Fibroblast of lung (primary cell): ENCODE results near the gene TMEM161B. TPM values are rescaled to one million over a fixed set of nuclear protein-coding genes. Genes with fewer than 3 reads are reported as not detected.

Experiments used
- DNase-seq, 2 donors: peaks; one replicate each; pipeline versions ENCODE4 v3.0.0 to v3.0.0-alpha.2; 2010; ENCODE audit warnings: low read depth in 2 of 2
- H2AFZ ChIP-seq: 2 replicates; pipeline ENCODE4 v1.5.1; 2012; ENCODE audit warnings: low read length, control low read depth, inconsistent platforms
- H3K27ac ChIP-seq: 2 replicates; pipeline ENCODE4 v1.5.1; 2011; ENCODE audit warnings: low read length, control low read depth; ENCODE audit not compliant: insufficient read depth
- H3K27me3 ChIP-seq: 2 replicates; pipeline ENCODE4 v1.5.1; 2011; ENCODE audit warnings: mild to moderate bottlenecking, low read length; ENCODE audit not compliant: control insufficient read depth, insufficient read depth
- H3K36me3 ChIP-seq: 2 replicates; pipeline ENCODE4 v1.5.1; 2011; ENCODE audit warnings: low read length; ENCODE audit not compliant: control insufficient read depth, insufficient read depth
- H3K4me1 ChIP-seq: 2 replicates; pipeline ENCODE4 v1.5.1; 2011; ENCODE audit warnings: low read length; ENCODE audit not compliant: control insufficient read depth, insufficient read depth; ENCODE audit errors: extremely low read depth
- H3K4me2 ChIP-seq: 2 replicates; pipeline ENCODE4 v1.5.1; 2011; ENCODE audit warnings: low read length, control low read depth; ENCODE audit not compliant: insufficient read depth; ENCODE audit errors: extremely low read depth
- H3K4me3 ChIP-seq, 4 experiments: fragments of 200-600 bp in 1 of 4; sonication (generic) in 1 of 4; replicated peaks in 1 of 4; 2 replicates each; pipeline ENCODE4 v1.5.1; 2011 to 2016; ENCODE audit warnings: low read length in 4 of 4, low read depth in 3 of 4, mild to moderate bottlenecking in 3 of 4, control low read depth in 2 of 4, inconsistent platforms in 1 of 4, mixed read lengths in 1 of 4; ENCODE audit not compliant: insufficient read depth in 1 of 4; ENCODE audit errors: control extremely low read depth in 1 of 4
- H3K79me2 ChIP-seq: 2 replicates; pipeline ENCODE4 v1.5.1; 2012; ENCODE audit warnings: mild to moderate bottlenecking, low read length, inconsistent platforms; ENCODE audit not compliant: control insufficient read depth, insufficient read depth
- H3K9ac ChIP-seq: 2 replicates; pipeline ENCODE4 v1.5.1; 2011; ENCODE audit warnings: mild to moderate bottlenecking, low read length, control low read depth; ENCODE audit not compliant: insufficient read depth
- H3K9me3 ChIP-seq: 2 replicates; pipeline ENCODE4 v1.5.1; 2012; ENCODE audit warnings: low read depth, low read length; ENCODE audit not compliant: control insufficient read depth, insufficient read depth
- H4K20me1 ChIP-seq: 2 replicates; pipeline ENCODE4 v1.5.1; 2011; ENCODE audit warnings: low read length; ENCODE audit not compliant: control insufficient read depth, insufficient read depth; ENCODE audit errors: extremely low read depth
- EZH2 ChIP-seq: IDR thresholded peaks from 2 replicates; pipeline ENCODE4 v1.5.1; 2012; ENCODE audit warnings: low read length, control low read depth, mild to moderate bottlenecking; ENCODE audit errors: missing control alignments
- polyA plus RNA-seq, 2 donors: library from polyadenylated mRNA; depleted of rRNA in 1 of 2; stranded (reverse) in 1 of 2; unstranded in 1 of 2; fragments of >200 nt; gene quantifications; 2 replicates each; pipeline ENCODE4 v1.2.1, GENCODE V29; 2011 to 2012; ENCODE audit warnings: missing spikeins in 1 of 2
- total RNA-seq: library from RNA; depleted of rRNA; stranded (reverse); fragments of >200 nt; gene quantifications from 2 replicates; pipeline ENCODE4 v1.2.1, GENCODE V29; 2014
- TF ChIP-seq, protein P1 (sequence below), 2 donors: IDR thresholded peaks in 1 of 2; conservative IDR thresholded peaks in 1 of 2; 1 replicate in 1 of 2; 2 replicates in 1 of 2; pipeline ENCODE4 v1.5.1; 2011 to 2012; ENCODE audit warnings: low read length in 2 of 2, control low read depth in 1 of 2, inconsistent platforms in 1 of 2, low read depth in 1 of 2, mild to moderate bottlenecking in 1 of 2

The TMEM161B gene
- total and polyA plus RNA-seq, 2 donors (not counting 1 experiment from before 2014, with no cell fraction given) = 11.5 to 18.3 TPM

DNA sequence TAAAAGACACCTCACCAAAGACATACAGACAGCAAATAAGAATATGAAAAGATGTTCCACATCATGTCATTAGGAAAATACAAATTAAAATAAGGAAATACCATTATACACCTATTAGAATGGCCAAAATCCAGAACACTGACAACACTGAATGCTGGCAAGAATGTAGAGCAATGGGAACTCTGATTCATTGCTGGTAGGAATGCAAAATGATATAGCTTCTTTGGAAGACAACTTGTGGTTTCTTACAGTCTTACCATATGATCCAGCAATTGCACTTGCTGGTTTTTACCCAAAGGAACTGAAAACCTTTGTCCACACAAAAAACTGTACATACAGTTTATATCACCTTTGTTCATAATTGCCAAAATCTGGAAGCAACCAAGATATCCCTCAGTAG, 6.5 kb downstream of the TMEM161B start:
- H3K9me3 ChIP-seq = no peaks in the 10 kb centered on the region
- H2AFZ ChIP-seq = no peak overlapping the region
- H3K4me2 ChIP-seq = no peak overlapping the region
- TF ChIP-seq, protein P1, sequence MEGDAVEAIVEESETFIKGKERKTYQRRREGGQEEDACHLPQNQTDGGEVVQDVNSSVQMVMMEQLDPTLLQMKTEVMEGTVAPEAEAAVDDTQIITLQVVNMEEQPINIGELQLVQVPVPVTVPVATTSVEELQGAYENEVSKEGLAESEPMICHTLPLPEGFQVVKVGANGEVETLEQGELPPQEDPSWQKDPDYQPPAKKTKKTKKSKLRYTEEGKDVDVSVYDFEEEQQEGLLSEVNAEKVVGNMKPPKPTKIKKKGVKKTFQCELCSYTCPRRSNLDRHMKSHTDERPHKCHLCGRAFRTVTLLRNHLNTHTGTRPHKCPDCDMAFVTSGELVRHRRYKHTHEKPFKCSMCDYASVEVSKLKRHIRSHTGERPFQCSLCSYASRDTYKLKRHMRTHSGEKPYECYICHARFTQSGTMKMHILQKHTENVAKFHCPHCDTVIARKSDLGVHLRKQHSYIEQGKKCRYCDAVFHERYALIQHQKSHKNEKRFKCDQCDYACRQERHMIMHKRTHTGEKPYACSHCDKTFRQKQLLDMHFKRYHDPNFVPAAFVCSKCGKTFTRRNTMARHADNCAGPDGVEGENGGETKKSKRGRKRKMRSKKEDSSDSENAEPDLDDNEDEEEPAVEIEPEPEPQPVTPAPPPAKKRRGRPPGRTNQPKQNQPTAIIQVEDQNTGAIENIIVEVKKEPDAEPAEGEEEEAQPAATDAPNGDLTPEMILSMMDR (conservative IDR thresholded peaks at IDR 0.05 in 1 of 2, IDR thresholded peaks at IDR 0.05 in 1 of 2; ENCODE audit: low read depth in 1 of 2, low read length in 2 of 2) = no peak
- no peak for TF ChIP-seq EZH2
- H3K4me3 ChIP-seq = no peak overlapping the region
- peaks cover 46% of the 10 kb centered on the region for H3K79me2 ChIP-seq
- no peaks in the 10 kb centered on the region for H3K36me3 ChIP-seq
- H3K27ac ChIP-seq = no peak overlapping the region
- H4K20me1 ChIP-seq = no peaks in the 10 kb centered on the region
- H3K27me3 ChIP-seq = no peaks in the 10 kb centered on the region
- H3K9ac ChIP-seq = no peak overlapping the region
- H3K4me1 ChIP-seq = no peaks in the 10 kb centered on the region
- DNase-seq = peak in 1 of 2 donors; percentile 83

DNA sequence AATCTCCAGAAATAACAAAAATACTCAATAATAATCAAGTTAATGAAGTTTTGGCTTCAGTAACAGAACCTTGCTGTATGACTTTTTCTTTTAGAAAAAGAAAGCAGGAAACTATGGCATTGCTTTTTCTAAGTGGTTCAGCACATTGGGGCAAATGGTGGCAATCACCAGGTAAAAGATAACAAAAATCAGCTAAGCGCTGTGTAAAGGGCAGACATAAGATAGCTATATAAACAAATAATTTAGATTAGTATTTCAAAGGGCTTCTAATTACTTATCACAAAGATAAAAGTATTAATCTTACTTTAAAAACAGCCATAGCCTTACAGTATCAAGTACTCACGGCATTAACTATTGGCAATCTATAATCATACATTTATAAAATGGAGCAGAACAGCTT, 10.0 kb downstream of the TMEM161B start:
- Histone ChIP-seq H3K27me3 (no peaks in the 10 kb centered on the region), H3K79me2 (peaks cover 36% of the 10 kb centered on the region), H3K4me2 (no peak overlapping the region), H3K4me1 (no peaks in the 10 kb centered on the region), H3K9ac (no peak overlapping the region), H2AFZ (no peak overlapping the region), H3K4me3 (no peak overlapping the region), H3K36me3 (no peaks in the 10 kb centered on the region), H4K20me1 (no peaks in the 10 kb centered on the region), H3K9me3 (no peaks in the 10 kb centered on the region), H3K27ac (no peak overlapping the region)
- DNase-seq = no peak
- TF ChIP-seq, protein P1 (conservative IDR thresholded peaks at IDR 0.05 in 1 of 2, IDR thresholded peaks at IDR 0.05 in 1 of 2; ENCODE audit: low read depth in 1 of 2, low read length in 2 of 2) = no peak
- no peak for TF ChIP-seq EZH2

DNA sequence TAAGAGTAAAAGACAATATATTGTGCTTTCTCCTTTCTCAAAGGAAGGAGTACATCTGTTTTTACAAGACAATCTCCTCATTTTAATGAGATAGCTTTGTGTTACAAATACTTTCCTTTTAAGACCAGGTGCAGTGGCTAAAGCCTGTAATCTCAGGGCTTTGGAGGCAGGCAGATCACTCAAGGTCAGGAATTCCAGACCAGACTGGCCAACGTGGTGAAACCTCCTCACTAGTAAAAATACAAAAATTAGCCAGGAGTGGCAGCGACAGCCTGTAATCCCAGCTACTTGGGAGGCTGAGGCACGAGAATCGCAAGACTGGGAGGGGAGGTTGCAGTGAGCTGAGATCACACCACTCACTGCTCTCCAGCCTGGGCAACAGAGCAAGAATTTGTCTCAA, 11.8 kb downstream of the TMEM161B start:
- no peak overlapping the region for H3K9ac ChIP-seq
- TF ChIP-seq, protein P1 (conservative IDR thresholded peaks at IDR 0.05 in 1 of 2, IDR thresholded peaks at IDR 0.05 in 1 of 2; ENCODE audit: low read depth in 1 of 2, low read length in 2 of 2) = no peak
- no peak for TF ChIP-seq EZH2
- H3K4me3 ChIP-seq = no peak overlapping the region
- H2AFZ ChIP-seq = no peak overlapping the region
- DNase-seq = no peak
- peaks cover 30% of the 10 kb centered on the region for H3K79me2 ChIP-seq
- H4K20me1 ChIP-seq = no peaks in the 10 kb centered on the region
- no peaks in the 10 kb centered on the region for H3K36me3 ChIP-seq
- no peaks in the 10 kb centered on the region for H3K27me3 ChIP-seq
- no peak overlapping the region for H3K4me2 ChIP-seq
- H3K27ac ChIP-seq = no peak overlapping the region
- H3K9me3 ChIP-seq = no peaks in the 10 kb centered on the region
- H3K4me1 ChIP-seq = no peaks in the 10 kb centered on the region
